ENCODE measurements around the gene PBX3. TPM values are rescaled to one million over a fixed set of nuclear protein-coding genes. Genes with fewer than 3 reads are reported as not detected.

The PBX3 gene
- total and polyA plus RNA-seq, 2 donors (not counting 1 experiment from before 2014, with no cell fraction given), result 35.8 to 51.8 TPM

DNA sequence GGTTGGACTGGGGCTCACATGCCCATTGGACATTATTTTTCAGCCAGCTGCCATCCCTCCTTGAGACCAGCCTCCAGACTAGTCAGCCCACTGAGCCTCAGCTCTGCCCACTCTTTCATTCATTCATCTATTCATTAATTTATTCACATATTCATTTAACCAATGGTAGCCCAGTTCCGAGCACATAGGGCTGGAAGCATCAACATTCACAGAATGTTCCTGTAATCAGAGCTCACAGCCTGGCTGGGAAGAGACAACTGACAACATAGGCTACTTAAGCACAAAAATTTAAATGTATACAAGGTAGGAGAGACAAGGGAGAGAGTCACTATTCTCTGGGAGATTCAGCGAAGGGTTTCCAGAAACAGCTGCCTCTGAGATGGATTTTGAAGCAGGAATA, 17.0 kb upstream of the PBX3 start:
- no peaks in the 10 kb centered on the region for H3K79me2 ChIP-seq (ENCODE audit: control insufficient read depth, insufficient read depth, low read length)
- no peaks in the 10 kb centered on the region for H3K4me1 ChIP-seq (ENCODE audit: control insufficient read depth, extremely low read depth, insufficient read depth, low read length)
- no peak overlapping the region for H3K4me2 ChIP-seq (ENCODE audit: extremely low read depth, insufficient read depth, low read length)
- H4K20me1 ChIP-seq (ENCODE audit: control insufficient read depth, extremely low read depth, insufficient read depth, low read length), result no peaks in the 10 kb centered on the region
- no peaks in the 10 kb centered on the region for H3K9me3 ChIP-seq (ENCODE audit: control insufficient read depth, insufficient read depth, low read depth, low read length)
- peaks cover 4% of the 10 kb centered on the region for H3K27me3 ChIP-seq (ENCODE audit: control insufficient read depth, insufficient read depth, low read length)
- H3K27ac ChIP-seq (ENCODE audit: insufficient read depth, low read length), result no peak overlapping the region
- H3K4me3 ChIP-seq (replicated peaks in 1 of 4; ENCODE audit: control extremely low read depth in 1 of 4, insufficient read depth in 1 of 4, low read depth in 3 of 4, low read length in 4 of 4), result no peak overlapping the region
- H2AFZ ChIP-seq (ENCODE audit: low read length), result no peak overlapping the region
- no peak for DNase-seq (ENCODE audit: low read depth in 2 of 2)
- TF ChIP-seq EZH2 (IDR thresholded peaks at IDR 0.05; ENCODE audit: low read length, missing control alignments) (no peak), CTCF (conservative IDR thresholded peaks at IDR 0.05 in 1 of 2, IDR thresholded peaks at IDR 0.05 in 1 of 2; ENCODE audit: low read depth in 1 of 2, low read length in 2 of 2) (no peak)
- H3K9ac ChIP-seq (ENCODE audit: insufficient read depth, low read length), result no peak overlapping the region
- H3K36me3 ChIP-seq (ENCODE audit: control insufficient read depth, insufficient read depth, low read length), result no peaks in the 10 kb centered on the region

GRCh38 chr9:125732562-125732961, 14.6 kb upstream of the PBX3 start:
- TF ChIP-seq EZH2 (IDR thresholded peaks at IDR 0.05; ENCODE audit: low read length, missing control alignments), result no peak
- TF ChIP-seq CTCF (conservative IDR thresholded peaks at IDR 0.05 in 1 of 2, IDR thresholded peaks at IDR 0.05 in 1 of 2; ENCODE audit: low read depth in 1 of 2, low read length in 2 of 2), result no peak
- Histone ChIP-seq H3K27ac (ENCODE audit: insufficient read depth, low read length) (no peak overlapping the region), H4K20me1 (ENCODE audit: control insufficient read depth, extremely low read depth, insufficient read depth, low read length) (no peaks in the 10 kb centered on the region), H3K4me1 (ENCODE audit: control insufficient read depth, extremely low read depth, insufficient read depth, low read length) (no peaks in the 10 kb centered on the region), H3K27me3 (ENCODE audit: control insufficient read depth, insufficient read depth, low read length) (peaks cover 4% of the 10 kb centered on the region), H3K9me3 (ENCODE audit: control insufficient read depth, insufficient read depth, low read depth, low read length) (no peaks in the 10 kb centered on the region), H3K4me2 (ENCODE audit: extremely low read depth, insufficient read depth, low read length) (no peak overlapping the region), H3K79me2 (ENCODE audit: control insufficient read depth, insufficient read depth, low read length) (no peaks in the 10 kb centered on the region), H3K9ac (ENCODE audit: insufficient read depth, low read length) (no peak overlapping the region), H2AFZ (ENCODE audit: low read length) (no peak overlapping the region), H3K36me3 (ENCODE audit: control insufficient read depth, insufficient read depth, low read length) (no peaks in the 10 kb centered on the region), H3K4me3 (replicated peaks in 1 of 4; ENCODE audit: control extremely low read depth in 1 of 4, insufficient read depth in 1 of 4, low read depth in 3 of 4, low read length in 4 of 4) (no peak overlapping the region)
- no peak for DNase-seq (ENCODE audit: low read depth in 2 of 2)

DNA sequence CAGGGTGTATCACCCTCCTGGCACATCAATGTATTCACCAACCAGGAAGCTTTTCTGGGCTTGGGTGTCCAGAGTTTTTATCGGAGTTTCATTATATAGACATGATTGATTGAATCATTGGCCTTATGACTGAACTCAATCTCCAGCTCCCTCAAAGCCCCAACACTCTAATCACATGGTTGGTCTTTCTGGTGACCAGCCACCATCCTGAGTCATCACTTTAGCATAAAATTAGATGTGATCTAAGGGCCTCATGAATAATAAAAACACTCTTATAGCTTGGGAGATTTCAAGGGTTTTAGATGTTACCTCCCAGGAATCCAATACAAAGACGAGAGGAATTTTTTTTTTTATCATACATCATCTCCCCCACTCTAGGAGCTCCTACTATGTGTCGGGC, 7.7 kb upstream of the PBX3 start:
- Histone ChIP-seq H3K27me3 (ENCODE audit: control insufficient read depth, insufficient read depth, low read length) (no peaks in the 10 kb centered on the region), H3K9me3 (ENCODE audit: control insufficient read depth, insufficient read depth, low read depth, low read length) (no peaks in the 10 kb centered on the region), H4K20me1 (ENCODE audit: control insufficient read depth, extremely low read depth, insufficient read depth, low read length) (no peaks in the 10 kb centered on the region), H3K4me3 (replicated peaks in 1 of 4; ENCODE audit: control extremely low read depth in 1 of 4, insufficient read depth in 1 of 4, low read depth in 3 of 4, low read length in 4 of 4) (no peak overlapping the region), H3K9ac (ENCODE audit: insufficient read depth, low read length) (no peak overlapping the region), H3K79me2 (ENCODE audit: control insufficient read depth, insufficient read depth, low read length) (no peaks in the 10 kb centered on the region), H3K27ac (ENCODE audit: insufficient read depth, low read length) (no peak overlapping the region), H3K36me3 (ENCODE audit: control insufficient read depth, insufficient read depth, low read length) (no peaks in the 10 kb centered on the region), H2AFZ (ENCODE audit: low read length) (no peak overlapping the region), H3K4me1 (ENCODE audit: control insufficient read depth, extremely low read depth, insufficient read depth, low read length) (peaks cover 2% of the 10 kb centered on the region), H3K4me2 (ENCODE audit: extremely low read depth, insufficient read depth, low read length) (no peak overlapping the region)
- peak; percentile 28 to 64 for DNase-seq (ENCODE audit: low read depth in 2 of 2)
- TF ChIP-seq CTCF (conservative IDR thresholded peaks at IDR 0.05 in 1 of 2, IDR thresholded peaks at IDR 0.05 in 1 of 2; ENCODE audit: low read depth in 1 of 2, low read length in 2 of 2), result no peak
- TF ChIP-seq EZH2 (IDR thresholded peaks at IDR 0.05; ENCODE audit: low read length, missing control alignments), result no peak
